Measurements from ENCODE around the gene VPS51. TPM values are rescaled to one million over a fixed set of nuclear protein-coding genes. Genes with fewer than 3 reads are reported as not detected.

The VPS51 gene
- total and polyA plus RNA-seq, 9 of the 15 experiments (the other 6 are each of a cell fraction or from before 2014, with no cell fraction given) = 1.8 to 143 (median 46.8) TPM

- Histone ChIP-seq H3K9me3 (replicated peaks; ENCODE audit: control insufficient read depth, insufficient read depth, low read depth, low read length) (no peaks in the 10 kb centered on the region), H3K4me3 (peak overlapping the region; percentile 96), H3K79me2 (ENCODE audit: control insufficient read depth, insufficient read depth, low read length) (peaks cover 41% of the 10 kb centered on the region), H3K9ac (ENCODE audit: insufficient read depth in 1 of 2, low read depth in 2 of 2, low read length in 2 of 2) (peak overlapping the region; percentile 98 to 99), H3K9me1 (ENCODE audit: control insufficient read depth, insufficient read depth, low read length) (peaks cover 4% of the 10 kb centered on the region), H3K4me2 (ENCODE audit: insufficient read depth, low read length) (peak overlapping the region; percentile 98), H3K4me1 (replicated peaks in 1 of 2; ENCODE audit: control insufficient read depth in 2 of 2, insufficient read depth in 2 of 2, low read length in 2 of 2) (peaks cover 21 to 44% of the 10 kb centered on the region in 2 experiments; a peak in 4 of 5 replicates), H4K20me1 (replicated peaks; ENCODE audit: control insufficient read depth, insufficient read depth, low read length) (peaks cover 7% of the 10 kb centered on the region; the same call in 1 of the 2 replicates), H3K36me3 (ENCODE audit: control insufficient read depth, insufficient read depth, low read length) (peaks cover 25% of the 10 kb centered on the region), H3K27me3 (ENCODE audit: control insufficient read depth in 2 of 2, insufficient read depth in 2 of 2, low read length in 2 of 2) (no peaks in the 10 kb centered on the region; a peak in 1 of 5 replicates), H3K27ac (ENCODE audit: extremely low read depth, low read depth, low read length) (peak overlapping the region; percentile 98), H2AFZ (ENCODE audit: low read depth, low read length) (peak overlapping the region; percentile 94)
- TF ChIP-seq USF1 (CRISPR knock-in tag; IDR thresholded peaks at IDR 0.05) = 0 out of 2 replicates have a peak, but pooled peaks have one; percentile 3
- no peak for TF ChIP-seq SNIP1 (IDR thresholded peaks at IDR 0.05; ENCODE audit: low read depth)
- no peak for TF ChIP-seq IFI16 (CRISPR knock-in tag; IDR thresholded peaks at IDR 0.05)
- TF ChIP-seq E2F4 (CRISPR knock-in tag; IDR thresholded peaks at IDR 0.05; ENCODE audit: low read depth) = 0 out of 2 replicates have a peak, but pooled peaks have one; percentile 13
- POLR2A ChIA-PET = interaction anchor here (0.5 to 8.4 kb wide), 28 partner anchors 9 to 363 kb away, joined by 3 to 182 read pairs (median 4); partner anchors contain the start of genes CAPN1, FAU, MAJIN and MALAT1
- ATAC-seq (no peak), FAIRE-seq (no peak), DNase-seq (ENCODE audit: extremely low read depth in 1 of 4, low spot score in 3 of 4) (no peak)
- 22% methylated on average over 11 of the region's 11 CpGs for WGBS (ENCODE audit: insufficient coverage, low coverage, missing lambda C conversion rate)
- no TSS peak for BruUV-seq (replicated peaks)
- CTCF ChIA-PET (ENCODE audit: low intra/inter-chr PET ratio) = no interaction called here
- in situ Hi-C loops (cut with MboI) (no loop called here), intact Hi-C loops (cut with micrococcal nuclease) (loop anchor here (2.0 kb wide), 2 partner anchors 33 to 45 kb away; partner anchors contain the start of gene CAPN1)
Observed at GRCh38 chr11:65135633-65136145, 39.7 kb downstream of the VPS51 start.

Measured in K562 (cell line).